Omental fat pad (tissue), 4 donors: ENCODE results near the gene CORO2A. TPM values are rescaled to one million over a fixed set of nuclear protein-coding genes. Genes with fewer than 3 reads are reported as not detected.

Source experiments
- ATAC-seq: fragments of 150-250 bp; one replicate; pipeline ENCODE4 v1.9.1; 2016; ENCODE audit warnings: mild to moderate bottlenecking, moderate library complexity; ENCODE audit not compliant: low FRiP score
- DNase-seq: peaks from one replicate; pipeline ENCODE4 v3.0.0-alpha.2; 2019; ENCODE audit warnings: low spot score
- CTCF ChIP-seq, 3 donors: fragments of 450-650 bp; IDR thresholded peaks; one replicate each; pipeline ENCODE4 v1.5.1; 2016 to 2017; ENCODE audit warnings: antibody characterized with exemption in 3 of 3, mild to moderate bottlenecking in 3 of 3, moderate library complexity in 2 of 3
- total RNA-seq, 4 donors: library from RNA; depleted of rRNA; stranded (reverse); fragments of >200 nt; gene quantifications; one replicate each; pipeline ENCODE4 v1.1.0, GENCODE V29; 2016

The CORO2A gene
- total RNA-seq, 4 donors from 2014 or later, result 0.56 to 4.4 (median 2.9) TPM

DNA sequence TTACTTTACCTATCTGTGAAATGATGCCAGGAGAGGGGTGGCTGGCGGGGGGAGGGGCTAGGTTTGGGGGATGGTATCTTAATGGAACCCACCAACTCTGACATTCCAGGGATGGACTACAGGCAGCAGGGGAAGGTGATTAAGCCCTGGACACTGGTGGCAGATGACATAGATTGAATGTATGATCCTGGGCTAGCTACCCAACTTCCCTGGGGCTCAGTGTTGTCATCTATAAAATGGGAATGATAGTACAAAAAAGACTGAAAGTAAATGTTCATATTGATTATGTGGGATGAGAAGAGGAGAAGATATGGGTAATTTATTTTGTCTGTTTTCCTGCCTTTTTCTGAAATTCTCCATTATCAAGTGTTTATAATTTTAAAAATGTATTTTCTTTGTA lies 6.2 kb downstream of the CORO2A start:
- ATAC-seq (no peak), DNase-seq (no peak)
- no peak for TF ChIP-seq CTCF (IDR thresholded peaks at IDR 0.05)

DNA sequence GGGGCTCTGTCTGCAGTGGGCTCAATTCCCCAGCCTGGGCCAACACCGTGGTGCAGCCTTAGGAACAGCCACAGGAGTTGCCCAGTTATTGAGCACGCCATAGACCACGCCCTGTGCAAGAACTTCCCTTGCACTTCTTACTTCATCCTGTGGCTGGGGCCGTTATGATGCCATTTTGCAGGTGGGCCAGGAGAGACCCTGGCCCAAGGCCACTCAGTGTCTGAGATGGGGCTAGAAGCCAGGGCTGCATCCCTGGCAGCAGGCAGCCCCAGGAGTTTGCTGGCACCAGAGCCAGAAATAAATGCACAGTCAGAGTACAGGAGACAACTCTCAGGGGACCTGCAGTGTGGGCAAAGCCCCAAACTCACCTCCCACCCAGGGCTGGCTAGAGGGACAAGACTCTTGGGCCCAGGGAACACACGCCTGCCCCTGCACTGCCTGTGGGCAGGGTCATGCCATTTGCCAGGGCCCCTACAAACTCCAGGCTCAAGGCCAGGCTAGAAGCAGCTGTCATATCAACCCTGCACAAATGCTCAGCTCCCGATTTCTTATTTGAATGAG lies 6.7 kb downstream of the CORO2A start:
- ATAC-seq, result no peak
- no peak for TF ChIP-seq CTCF (IDR thresholded peaks at IDR 0.05)

GRCh38 chr9:98185021-98185567 lies 7.3 kb downstream of the CORO2A start:
- ATAC-seq (no peak), DNase-seq (no peak)
- TF ChIP-seq CTCF (IDR thresholded peaks at IDR 0.05), result no peak

More for the DNA sequence above, 6.7 kb downstream of the CORO2A start:
- DNase-seq, result no peak

DNA sequence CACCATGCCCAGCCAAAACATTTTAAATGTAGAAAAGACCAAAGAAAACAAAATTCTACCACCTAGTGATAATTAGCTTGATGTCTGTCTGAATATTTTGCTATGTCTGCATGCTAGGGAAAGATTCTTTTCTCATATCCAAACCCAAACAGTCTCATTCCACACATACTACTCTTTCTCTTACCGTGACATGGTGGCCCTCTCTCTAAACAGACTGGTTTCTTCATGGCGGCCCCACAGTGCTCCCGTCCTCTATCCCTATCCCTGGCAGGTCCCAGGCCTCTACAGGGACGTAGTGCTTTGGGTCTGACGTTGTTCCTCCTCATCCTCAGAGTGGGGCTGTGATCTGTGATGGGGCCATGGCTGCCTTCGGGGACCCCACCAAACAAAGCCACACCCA lies 8.1 kb downstream of the CORO2A start:
- TF ChIP-seq CTCF (IDR thresholded peaks at IDR 0.05), result no peak
- no peak for ATAC-seq
- DNase-seq, result no peak

GRCh38 chr9:98182889-98183599 lies 9.4 kb downstream of the CORO2A start:
- ATAC-seq (no peak), DNase-seq (no peak)
- no peak for TF ChIP-seq CTCF (IDR thresholded peaks at IDR 0.05)

- DNase-seq (no peak), ATAC-seq (no peak)
- no peak for TF ChIP-seq CTCF (IDR thresholded peaks at IDR 0.05)
Measured at GRCh38 chr9:98182069-98182820, 10.2 kb downstream of the CORO2A start.
